H1 (cell line): ENCODE results near the gene NME3. TPM values are rescaled to one million over a fixed set of nuclear protein-coding genes. Genes with fewer than 3 reads are reported as not detected.

Experiments
- CREB1 ChIP-seq: IDR thresholded peaks from 2 replicates; pipeline ENCODE4 v1.6.1; 2012; ENCODE audit warnings: inconsistent platforms
- FOSL1 ChIP-seq: IDR thresholded peaks from 2 replicates; pipeline ENCODE4 v1.6.1; 2011; ENCODE audit warnings: mild to moderate bottlenecking, low read depth, low read length, moderate library complexity; ENCODE audit not compliant: insufficient read depth
- HDAC2 ChIP-seq, 2 experiments: fragments of 300-600 bp in 1 of 2; sonication (generic) in 1 of 2; IDR thresholded peaks; 2 replicates each; pipeline ENCODE4 v1.6.1; 2011 to 2012; ENCODE audit warnings: low read depth in 2 of 2, low read length in 2 of 2, mild to moderate bottlenecking in 2 of 2, moderate library complexity in 2 of 2, borderline replicate concordance in 1 of 2, inconsistent platforms in 1 of 2
- MAFK ChIP-seq: IDR thresholded peaks from 2 replicates; pipeline ENCODE4 v1.6.1; 2012; ENCODE audit warnings: low read depth, mild to moderate bottlenecking, improper control_type of control experiment, low read length
- RNF2 ChIP-seq: fragments of 200-900, 300-1000 bp; sonication (generic); IDR thresholded peaks from 2 replicates; pipeline ENCODE4 v1.7.1; 2016; ENCODE audit warnings: borderline replicate concordance, low read depth, mild to moderate bottlenecking, antibody characterized with exemption, low read length; ENCODE audit not compliant: poor library complexity, severe bottlenecking; ENCODE audit errors: missing control alignments
- SIRT6 ChIP-seq: IDR thresholded peaks from one replicate; pipeline ENCODE4 v1.7.1; 2012; ENCODE audit warnings: low read length, inconsistent platforms
- TAF7 ChIP-seq: optimal IDR thresholded peaks from 2 replicates; pipeline ENCODE3; 2011; ENCODE audit warnings: low read depth, mild to moderate bottlenecking, inconsistent platforms, low read length, moderate library complexity, borderline replicate concordance
- polyA plus RNA-seq, 7 experiments: library from polyadenylated mRNA; depleted of rRNA in 3 of 7; stranded (reverse) in 5 of 7; unstranded in 2 of 7; fragments of >200 nt in 5 of 7; fragments of 200-250 nt in 2 of 7; gene quantifications; 1 replicate in 5 of 7; 2 replicates in 1 of 7; 4 replicates in 1 of 7; pipeline versions ENCODE4 v1.2.1 to v1.2.3, GENCODE V29; 2011 to 2013; ENCODE audit warnings: missing spikeins in 2 of 7, mixed read lengths in 2 of 7
- total RNA-seq: library from RNA; stranded (reverse); fragmentation: NEBNext Ultra II Directional; extraction: Animal tissue kit (Norgen Biotek cat#: 25700); gene quantifications from 2 replicates; pipeline ENCODE4 v1.2.1, GENCODE V29; 2021
- TF ChIP-seq, protein P1 (sequence below): IDR thresholded peaks from 2 replicates; pipeline ENCODE4 v1.6.1; 2011; ENCODE audit warnings: low read depth, mild to moderate bottlenecking, low read length; ENCODE audit not compliant: insufficient read depth
- TF ChIP-seq, protein P2 (sequence below): IDR thresholded peaks from 2 replicates; pipeline ENCODE4 v1.6.1; 2012; ENCODE audit warnings: low read length, inconsistent platforms

The NME3 gene
- total and polyA plus RNA-seq, 2 of the 8 experiments (the other 6 are each of a cell fraction or from before 2014, with no cell fraction given) = 72.5 to 163 TPM

DNA sequence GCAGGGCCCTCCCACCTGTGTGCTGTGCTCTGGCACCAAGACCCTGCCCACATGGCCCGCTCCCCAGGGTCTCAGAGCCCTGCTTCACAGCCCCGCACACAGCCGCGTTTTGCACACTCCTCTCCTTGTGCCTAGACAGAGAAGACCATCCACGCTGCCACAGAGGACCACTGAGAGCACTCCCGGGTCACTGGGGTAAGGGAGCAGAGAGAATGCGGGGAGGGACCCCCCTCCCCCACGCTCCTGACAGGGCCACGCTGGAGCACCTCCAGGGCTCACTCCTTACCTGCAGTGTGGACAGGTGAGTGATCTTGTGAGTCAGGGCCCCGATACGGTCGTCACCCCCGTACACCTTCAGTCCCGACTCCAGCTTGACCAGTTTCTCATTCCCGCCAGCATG, 48.3 kb upstream of the NME3 start (continued):
- TF ChIP-seq, protein P1, sequence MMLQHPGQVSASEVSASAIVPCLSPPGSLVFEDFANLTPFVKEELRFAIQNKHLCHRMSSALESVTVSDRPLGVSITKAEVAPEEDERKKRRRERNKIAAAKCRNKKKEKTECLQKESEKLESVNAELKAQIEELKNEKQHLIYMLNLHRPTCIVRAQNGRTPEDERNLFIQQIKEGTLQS = no peak
- TF ChIP-seq HDAC2 (IDR thresholded peaks at IDR 0.05; ENCODE audit: borderline replicate concordance in 1 of 2, low read depth in 2 of 2, low read length in 2 of 2) (no peak), TAF7 (no peak), SIRT6 (no peak), MAFK (no peak), FOSL1 (no peak), CREB1 (no peak), RNF2 (no peak)
- TF ChIP-seq, protein P2, sequence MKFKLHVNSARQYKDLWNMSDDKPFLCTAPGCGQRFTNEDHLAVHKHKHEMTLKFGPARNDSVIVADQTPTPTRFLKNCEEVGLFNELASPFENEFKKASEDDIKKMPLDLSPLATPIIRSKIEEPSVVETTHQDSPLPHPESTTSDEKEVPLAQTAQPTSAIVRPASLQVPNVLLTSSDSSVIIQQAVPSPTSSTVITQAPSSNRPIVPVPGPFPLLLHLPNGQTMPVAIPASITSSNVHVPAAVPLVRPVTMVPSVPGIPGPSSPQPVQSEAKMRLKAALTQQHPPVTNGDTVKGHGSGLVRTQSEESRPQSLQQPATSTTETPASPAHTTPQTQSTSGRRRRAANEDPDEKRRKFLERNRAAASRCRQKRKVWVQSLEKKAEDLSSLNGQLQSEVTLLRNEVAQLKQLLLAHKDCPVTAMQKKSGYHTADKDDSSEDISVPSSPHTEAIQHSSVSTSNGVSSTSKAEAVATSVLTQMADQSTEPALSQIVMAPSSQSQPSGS = no peak
